Effector memory CD4-positive, alpha-beta T cell (primary cell): ENCODE results near the gene CTPS1.

Experiments
- DNase-seq, 3 donors: peaks; one replicate each; pipeline ENCODE4 v3.0.0-alpha.2; 2020
- H3K27ac ChIP-seq: 2 replicates; pipeline ENCODE4 v1.7.0; 2013; ENCODE audit warnings: mild to moderate bottlenecking, low read length, moderate library complexity; ENCODE audit not compliant: insufficient read depth, poor library complexity, severe bottlenecking
- H3K27me3 ChIP-seq: replicated peaks from 2 replicates; pipeline ENCODE4 v1.7.0; 2013; ENCODE audit warnings: mild to moderate bottlenecking, low read length; ENCODE audit not compliant: insufficient read depth, control insufficient read depth, poor library complexity, severe bottlenecking
- H3K36me3 ChIP-seq: 2 replicates; pipeline ENCODE4 v1.7.0; 2013; ENCODE audit warnings: mild to moderate bottlenecking, low read length, moderate library complexity; ENCODE audit not compliant: control insufficient read depth, insufficient read depth
- H3K4me1 ChIP-seq: 2 replicates; pipeline ENCODE4 v1.7.0; 2013; ENCODE audit warnings: low read length, mild to moderate bottlenecking; ENCODE audit not compliant: control insufficient read depth, insufficient read depth, poor library complexity, severe bottlenecking
- H3K4me3 ChIP-seq: 2 replicates; pipeline ENCODE4 v1.7.0; 2013; ENCODE audit warnings: low read length, low read depth, mild to moderate bottlenecking; ENCODE audit not compliant: insufficient read depth, poor library complexity, severe bottlenecking
- H3K9me3 ChIP-seq: 2 replicates; pipeline ENCODE4 v1.7.0; 2013; ENCODE audit warnings: mild to moderate bottlenecking, low read length, moderate library complexity; ENCODE audit not compliant: control insufficient read depth

Gene CTPS1

GRCh38 chr1:41021526-41022308 is 42.2 kb downstream of the CTPS1 start, which contains the start of gene SLFNL1:
SLFNL1 (minus strand) TSS chr1:41021725; CDS start chr1:41020660, 1,065 bp downstream.
- Histone ChIP-seq H3K27ac (no peak within 1 kb of the TSS), H3K36me3 (peaks cover 10% of the 10 kb centered on the region), H3K4me3 (no peak within 1 kb of the TSS), H3K27me3 (no peaks in the 10 kb centered on the region), H3K4me1 (no peaks in the 10 kb centered on the region), H3K9me3 (no peaks in the 10 kb centered on the region)
- no peak for DNase-seq

GRCh38 chr1:41022424-41022823 is 42.9 kb downstream of the CTPS1 start:
- no peak overlapping the region for H3K4me3 ChIP-seq
- peaks cover 5% of the 10 kb centered on the region for H3K36me3 ChIP-seq
- no peak overlapping the region for H3K27ac ChIP-seq
- no peaks in the 10 kb centered on the region for H3K9me3 ChIP-seq
- no peaks in the 10 kb centered on the region for H3K27me3 ChIP-seq
- no peak for DNase-seq
- no peaks in the 10 kb centered on the region for H3K4me1 ChIP-seq

- Histone ChIP-seq H3K4me1 (no peaks in the 10 kb centered on the region), H3K4me3 (no peak overlapping the region), H3K27ac (no peak overlapping the region), H3K9me3 (no peaks in the 10 kb centered on the region), H3K36me3 (peaks cover 5% of the 10 kb centered on the region), H3K27me3 (no peaks in the 10 kb centered on the region)
- DNase-seq = no peak
These were observed 43.9 kb downstream of the CTPS1 start for GRCh38 chr1:41023279-41023990.

GRCh38 chr1:41024953-41025352 is 45.5 kb downstream of the CTPS1 start:
- no peak overlapping the region for H3K27ac ChIP-seq

GRCh38 chr1:41025979-41026819 is 46.7 kb downstream of the CTPS1 start:
- Histone ChIP-seq H3K4me1 (no peaks in the 10 kb centered on the region), H3K27ac (no peak overlapping the region), H3K36me3 (peaks cover 9% of the 10 kb centered on the region), H3K9me3 (no peaks in the 10 kb centered on the region), H3K27me3 (no peaks in the 10 kb centered on the region), H3K4me3 (no peak overlapping the region)
- no peak for DNase-seq

More at GRCh38 chr1:41024953-41025352, 45.5 kb downstream of the CTPS1 start:
- DNase-seq = no peak
- Histone ChIP-seq H3K4me1 (no peaks in the 10 kb centered on the region), H3K27me3 (no peaks in the 10 kb centered on the region), H3K4me3 (no peak overlapping the region), H3K9me3 (no peaks in the 10 kb centered on the region), H3K36me3 (peaks cover 9% of the 10 kb centered on the region)

- Histone ChIP-seq H3K9me3 (no peaks in the 10 kb centered on the region), H3K27me3 (no peaks in the 10 kb centered on the region), H3K4me1 (no peaks in the 10 kb centered on the region), H3K36me3 (peaks cover 17% of the 10 kb centered on the region), H3K4me3 (no peak overlapping the region), H3K27ac (no peak overlapping the region)
- DNase-seq = no peak
These were observed 48.6 kb downstream of the CTPS1 start for GRCh38 chr1:41028034-41028642.

- Histone ChIP-seq H3K4me1 (no peaks in the 10 kb centered on the region), H3K9me3 (no peaks in the 10 kb centered on the region), H3K27me3 (no peaks in the 10 kb centered on the region), H3K27ac (no peak overlapping the region), H3K4me3 (no peak overlapping the region), H3K36me3 (peaks cover 29% of the 10 kb centered on the region)
- DNase-seq = no peak
These were observed 51.5 kb downstream of the CTPS1 start for GRCh38 chr1:41030872-41031616.

- H3K4me1 ChIP-seq = no peaks in the 10 kb centered on the region
- H3K27ac ChIP-seq = no peak overlapping the region
- no peak overlapping the region for H3K4me3 ChIP-seq
- no peaks in the 10 kb centered on the region for H3K9me3 ChIP-seq
- peaks cover 31% of the 10 kb centered on the region for H3K36me3 ChIP-seq
- no peaks in the 10 kb centered on the region for H3K27me3 ChIP-seq
- DNase-seq = no peak
These were observed 52.7 kb downstream of the CTPS1 start for GRCh38 chr1:41032147-41032546.

GRCh38 chr1:41033272-41033671 is 53.8 kb downstream of the CTPS1 start:
- Histone ChIP-seq H3K4me1 (no peaks in the 10 kb centered on the region), H3K4me3 (no peak overlapping the region), H3K36me3 (peaks cover 31% of the 10 kb centered on the region), H3K9me3 (no peaks in the 10 kb centered on the region), H3K27ac (no peak overlapping the region), H3K27me3 (no peaks in the 10 kb centered on the region)
- DNase-seq = no peak
